Lower lobe of right lung (tissue), 2 donors: ENCODE results near the gene MAS1L. TPM values are rescaled to one million over a fixed set of nuclear protein-coding genes. Genes with fewer than 3 reads are reported as not detected.

ENCODE experiments used
- ATAC-seq, 2 donors: fragments of 200-7000 bp; cut with Tn5 transposase; one replicate each; pipeline ENCODE4 v1.9.1; 2020 to 2022; ENCODE audit warnings: mild to moderate bottlenecking in 2 of 2, moderate library complexity in 2 of 2
- DNase-seq: peaks from one replicate; pipeline ENCODE4 v3.0.0-alpha.2; 2020
- H3K27ac ChIP-seq: fragments of 200-600 bp; one replicate; pipeline ENCODE4 v1.8.0; 2022
- H3K27me3 ChIP-seq: fragments of 200-600 bp; one replicate; pipeline ENCODE4 v1.8.0; 2022; ENCODE audit warnings: low read depth
- H3K36me3 ChIP-seq: fragments of 200-600 bp; one replicate; pipeline ENCODE4 v1.8.0; 2022; ENCODE audit warnings: mild to moderate bottlenecking
- H3K4me1 ChIP-seq: fragments of 200-600 bp; one replicate; pipeline ENCODE4 v1.8.0; 2022
- H3K4me3 ChIP-seq: fragments of 200-600 bp; one replicate; pipeline ENCODE4 v1.8.0; 2022; ENCODE audit warnings: mild to moderate bottlenecking
- H3K9me3 ChIP-seq: fragments of 200-600 bp; one replicate; pipeline ENCODE4 v1.8.0; 2022
- intact Hi-C: fragments of 100-400 bp; cut with DNase I; formaldehyde crosslinking; loops from one replicate; pipeline ENCODE4 v1.11.0; 2022
- total RNA-seq: library from RNA; stranded (reverse); fragmentation: NEBNext Ultra II Directional; extraction: Animal tissue kit (Norgen Biotek cat#: 25700); gene quantifications from one replicate; pipeline ENCODE4 v1.2.1, GENCODE V29; 2021
- TF ChIP-seq, protein P1 (sequence below): fragments of 200-600 bp; IDR thresholded peaks from one replicate; pipeline ENCODE4 v1.8.0; 2022; ENCODE audit warnings: antibody characterized with exemption, mild to moderate bottlenecking
- donor health status: DM: no; HTN: yes; CAD: no; lungs with severe emphysema.

Gene MAS1L
- total RNA-seq, 1 donor from 2014 or later: 0.50 TPM

DNA sequence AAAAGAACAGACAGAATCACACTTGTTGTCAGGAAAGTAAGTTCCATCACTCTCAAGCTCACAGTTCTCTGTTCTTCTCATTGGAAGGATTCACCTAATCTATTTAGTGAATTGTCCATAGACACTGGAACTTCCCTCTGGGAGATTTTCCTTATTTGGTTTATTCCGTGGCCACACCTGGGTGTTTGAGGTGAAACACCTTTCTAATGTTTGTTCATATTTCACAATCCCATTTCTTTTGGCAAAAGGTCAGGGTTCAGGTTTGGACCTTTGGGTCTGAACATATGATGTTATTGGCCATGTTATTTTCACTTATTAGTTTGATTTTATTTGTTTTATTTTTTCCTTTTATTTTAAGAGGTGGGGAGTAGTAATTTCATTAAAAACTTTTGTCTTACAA is 4.0 kb downstream of the MAS1L start:
- TF ChIP-seq, protein P1, sequence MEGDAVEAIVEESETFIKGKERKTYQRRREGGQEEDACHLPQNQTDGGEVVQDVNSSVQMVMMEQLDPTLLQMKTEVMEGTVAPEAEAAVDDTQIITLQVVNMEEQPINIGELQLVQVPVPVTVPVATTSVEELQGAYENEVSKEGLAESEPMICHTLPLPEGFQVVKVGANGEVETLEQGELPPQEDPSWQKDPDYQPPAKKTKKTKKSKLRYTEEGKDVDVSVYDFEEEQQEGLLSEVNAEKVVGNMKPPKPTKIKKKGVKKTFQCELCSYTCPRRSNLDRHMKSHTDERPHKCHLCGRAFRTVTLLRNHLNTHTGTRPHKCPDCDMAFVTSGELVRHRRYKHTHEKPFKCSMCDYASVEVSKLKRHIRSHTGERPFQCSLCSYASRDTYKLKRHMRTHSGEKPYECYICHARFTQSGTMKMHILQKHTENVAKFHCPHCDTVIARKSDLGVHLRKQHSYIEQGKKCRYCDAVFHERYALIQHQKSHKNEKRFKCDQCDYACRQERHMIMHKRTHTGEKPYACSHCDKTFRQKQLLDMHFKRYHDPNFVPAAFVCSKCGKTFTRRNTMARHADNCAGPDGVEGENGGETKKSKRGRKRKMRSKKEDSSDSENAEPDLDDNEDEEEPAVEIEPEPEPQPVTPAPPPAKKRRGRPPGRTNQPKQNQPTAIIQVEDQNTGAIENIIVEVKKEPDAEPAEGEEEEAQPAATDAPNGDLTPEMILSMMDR: no peak
- H3K36me3 ChIP-seq: no peaks in the 10 kb centered on the region
- no peaks in the 10 kb centered on the region for H3K27me3 ChIP-seq
- H3K27ac ChIP-seq: no peak overlapping the region
- intact Hi-C loops: no loop called here
- no peak overlapping the region for H3K4me3 ChIP-seq
- H3K4me1 ChIP-seq: no peaks in the 10 kb centered on the region
- no peaks in the 10 kb centered on the region for H3K9me3 ChIP-seq
- no peak for DNase-seq
- ATAC-seq: no peak

DNA sequence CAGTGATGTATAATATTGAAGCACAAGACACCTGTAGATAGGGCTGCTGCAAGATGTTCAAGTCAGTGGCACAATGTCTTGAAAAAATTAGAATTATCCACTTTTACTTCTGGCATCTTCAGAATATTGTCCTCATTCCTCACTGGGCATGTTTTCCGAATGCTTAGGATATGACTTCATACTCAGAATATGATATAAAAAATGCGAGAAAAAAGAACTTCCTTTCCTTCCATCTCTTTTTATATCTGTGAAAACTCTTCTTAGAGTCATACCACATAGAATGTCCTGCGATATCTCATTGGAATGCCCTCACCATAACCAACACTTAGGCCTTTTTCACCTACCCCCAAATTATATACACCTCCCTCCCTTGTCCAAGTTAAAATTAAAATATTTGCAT is 4.6 kb downstream of the MAS1L start:
- no peaks in the 10 kb centered on the region for H3K4me1 ChIP-seq
- no peak overlapping the region for H3K27ac ChIP-seq
- no peaks in the 10 kb centered on the region for H3K36me3 ChIP-seq
- H3K4me3 ChIP-seq: no peak overlapping the region
- no peak for ATAC-seq
- TF ChIP-seq, protein P1: no peak
- intact Hi-C loops: no loop called here
- H3K9me3 ChIP-seq: no peaks in the 10 kb centered on the region
- H3K27me3 ChIP-seq: no peaks in the 10 kb centered on the region
- no peak for DNase-seq

DNA sequence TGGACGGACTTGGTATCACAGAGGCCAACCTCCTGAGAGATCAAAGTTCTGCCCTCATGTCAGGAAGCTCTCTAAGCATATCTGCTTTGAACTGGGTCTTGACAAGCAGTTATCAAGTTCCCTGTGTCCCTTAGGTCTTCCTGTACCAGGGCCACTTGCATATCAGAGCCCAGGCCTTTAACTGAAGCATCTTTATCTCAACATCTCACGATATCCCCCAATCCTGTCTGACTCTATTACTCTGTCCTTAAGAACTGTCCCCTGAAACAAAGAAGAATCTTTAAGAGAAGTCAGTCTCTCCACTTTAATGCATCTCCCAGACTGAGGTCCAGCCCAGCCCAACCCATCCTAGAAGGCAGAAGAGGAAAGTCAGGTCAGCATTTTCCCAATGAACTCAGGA is 8.2 kb downstream of the MAS1L start:
- TF ChIP-seq, protein P1: no peak
- H3K4me1 ChIP-seq: no peaks in the 10 kb centered on the region
- H3K27ac ChIP-seq: no peak overlapping the region
- H3K36me3 ChIP-seq: no peaks in the 10 kb centered on the region
- no peak for DNase-seq
- intact Hi-C loops: no loop called here
- no peak for ATAC-seq
- H3K27me3 ChIP-seq: no peaks in the 10 kb centered on the region
- H3K9me3 ChIP-seq: no peaks in the 10 kb centered on the region
- no peak overlapping the region for H3K4me3 ChIP-seq

DNA sequence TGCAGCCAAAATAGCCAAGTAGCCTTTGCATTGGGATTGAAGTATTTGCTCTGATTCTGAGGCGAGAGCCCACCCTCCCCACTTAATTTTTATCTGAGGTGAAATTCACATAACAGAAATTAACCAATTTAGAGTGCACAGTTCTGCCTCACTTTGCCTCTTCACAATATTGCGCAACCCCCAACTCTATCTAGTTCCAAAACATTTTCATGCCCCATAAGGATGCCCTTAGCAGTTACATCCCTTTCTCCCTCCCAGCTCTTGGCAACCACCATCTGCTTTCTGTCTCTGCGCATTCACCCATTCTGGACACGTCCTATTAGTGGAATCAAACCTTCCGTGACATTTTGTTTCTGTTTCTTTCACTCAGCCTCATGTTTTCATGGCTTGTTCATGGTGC is 9.0 kb downstream of the MAS1L start:
- TF ChIP-seq, protein P1: no peak
- H3K9me3 ChIP-seq: no peaks in the 10 kb centered on the region
- H3K27me3 ChIP-seq: no peaks in the 10 kb centered on the region
- H3K36me3 ChIP-seq: no peaks in the 10 kb centered on the region
- intact Hi-C loops: no loop called here
- no peak overlapping the region for H3K27ac ChIP-seq
- H3K4me3 ChIP-seq: no peak overlapping the region
- DNase-seq (no peak), ATAC-seq (no peak)
- no peaks in the 10 kb centered on the region for H3K4me1 ChIP-seq

DNA sequence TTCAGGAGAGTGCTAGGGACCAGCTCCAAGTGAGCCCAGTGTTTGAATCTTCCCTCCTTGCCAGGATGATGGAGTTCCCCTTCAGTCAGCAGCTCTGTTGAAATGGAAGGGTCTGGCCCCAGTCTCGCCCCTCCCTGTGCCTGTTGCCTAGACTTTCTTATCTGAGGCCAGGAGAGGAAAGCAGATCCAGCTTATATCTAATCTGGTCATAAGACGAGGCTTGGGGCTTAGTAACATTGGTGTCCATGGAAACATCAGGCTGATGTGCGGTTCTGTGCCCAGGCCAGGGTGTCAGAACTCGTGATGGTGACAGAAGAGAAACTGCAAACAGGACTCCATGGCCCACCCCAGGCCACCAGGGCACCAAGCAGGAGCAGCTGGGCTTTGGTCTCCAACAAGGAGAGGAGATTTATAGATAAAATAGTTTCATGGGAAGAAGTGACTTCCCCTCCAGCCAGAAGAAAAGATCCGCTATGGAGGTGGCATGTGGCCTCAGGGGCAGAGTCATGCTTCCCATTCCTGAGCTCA is 9.8 kb downstream of the MAS1L start:
- no peaks in the 10 kb centered on the region for H3K9me3 ChIP-seq
- H3K27me3 ChIP-seq: no peaks in the 10 kb centered on the region
- ATAC-seq (no peak), DNase-seq (no peak)
- H3K4me1 ChIP-seq: no peaks in the 10 kb centered on the region
- no peak overlapping the region for H3K4me3 ChIP-seq
- TF ChIP-seq, protein P1: no peak
- H3K27ac ChIP-seq: no peak overlapping the region
- H3K36me3 ChIP-seq: no peaks in the 10 kb centered on the region
- intact Hi-C loops: no loop called here

DNA sequence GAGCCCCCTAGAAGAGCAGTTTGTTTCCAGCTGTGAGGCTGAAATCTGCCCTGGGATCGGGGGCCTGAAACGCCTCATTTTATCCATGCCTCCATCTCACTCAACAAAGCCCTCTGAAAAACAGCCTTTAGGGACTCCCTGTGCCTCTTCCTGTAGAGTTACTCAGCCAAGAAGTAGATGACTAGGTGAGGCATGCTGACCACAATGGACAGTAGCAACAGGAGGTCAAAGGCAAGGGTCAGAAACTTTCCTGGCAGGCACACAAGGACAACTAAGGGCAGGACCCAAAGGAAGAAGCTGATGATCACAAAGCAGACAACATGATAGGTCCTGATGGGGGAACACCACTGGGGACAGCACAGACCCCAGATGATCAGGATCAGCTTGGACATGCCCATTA is 12.8 kb downstream of the MAS1L start:
- intact Hi-C loops: no loop called here
- Histone ChIP-seq H3K4me3 (no peak overlapping the region), H3K9me3 (no peaks in the 10 kb centered on the region), H3K27ac (no peak overlapping the region), H3K27me3 (no peaks in the 10 kb centered on the region), H3K36me3 (no peaks in the 10 kb centered on the region), H3K4me1 (no peaks in the 10 kb centered on the region)
- no peak for DNase-seq
- ATAC-seq: no peak
- TF ChIP-seq, protein P1: no peak
